HEK293T (cell line): ENCODE results near the gene CAMK2D.

ENCODE experiments used
- CTCF ChIA-PET: fragments of 350-600 bp; formaldehyde crosslinking; extraction: SDS; loops from one replicate; lab custom pipeline; 2021; ENCODE audit warnings: antibody characterized with exemption, inconsistent platforms; lab: Yijun Ruan, JAX
- POLR2A ChIA-PET: fragments of 350-600 bp; formaldehyde crosslinking; extraction: SDS; loops from one replicate; lab custom pipeline; 2020; ENCODE audit warnings: antibody characterized with exemption, inconsistent platforms; lab: Yijun Ruan, JAX
- DNase-seq: peaks from one replicate; pipeline ENCODE4 v3.0.0; 2012; ENCODE audit warnings: mixed read lengths; ENCODE audit errors: extremely low spot score
- ARNT ChIP-seq: fragments of 450-650 bp; IDR thresholded peaks from 2 replicates; pipeline ENCODE4 v1.6.1; 2017; ENCODE audit warnings: mild to moderate bottlenecking
- BHLHE40 ChIP-seq: fragments of 450-650 bp; IDR thresholded peaks from 2 replicates; pipeline ENCODE4 v1.6.1; 2016; ENCODE audit warnings: mild to moderate bottlenecking, moderate library complexity, borderline replicate concordance
- CTBP1 ChIP-seq: fragments of 450-650 bp; IDR thresholded peaks from 2 replicates; pipeline ENCODE4 v1.6.1; 2016; ENCODE audit warnings: borderline replicate concordance
- ELF4 ChIP-seq: fragments of 450-650 bp; IDR thresholded peaks from 2 replicates; pipeline ENCODE4 v1.6.1; 2017; ENCODE audit warnings: antibody characterized with exemption
- FOXA1 ChIP-seq: fragments of 450-650 bp; IDR thresholded peaks from 2 replicates; pipeline ENCODE4 v1.6.1; 2016; ENCODE audit warnings: mild to moderate bottlenecking
- FOXK2 ChIP-seq: fragments of 450-650 bp; IDR thresholded peaks from 2 replicates; pipeline ENCODE4 v1.6.1; 2016; ENCODE audit warnings: mild to moderate bottlenecking
- FOXM1 ChIP-seq: fragments of 450-650 bp; IDR thresholded peaks from 2 replicates; pipeline ENCODE4 v1.6.1; 2017; ENCODE audit warnings: mild to moderate bottlenecking, borderline replicate concordance
- HDGF ChIP-seq: fragments of 450-650 bp; IDR thresholded peaks from 2 replicates; pipeline ENCODE4 v1.6.1; 2017; ENCODE audit warnings: antibody characterized with exemption, borderline replicate concordance
- L3MBTL2 ChIP-seq: fragments of 450-650 bp; conservative IDR thresholded peaks from 2 replicates; pipeline ENCODE4 v1.6.1; 2016; ENCODE audit warnings: mild to moderate bottlenecking
- LEF1 ChIP-seq: fragments of 450-650 bp; IDR thresholded peaks from 2 replicates; pipeline ENCODE4 v1.6.1; 2017; ENCODE audit warnings: mild to moderate bottlenecking, borderline replicate concordance
- NFRKB ChIP-seq: fragments of 450-650 bp; IDR thresholded peaks from 2 replicates; pipeline ENCODE4 v1.6.1; 2016; ENCODE audit warnings: mild to moderate bottlenecking, moderate library complexity
- SP1 ChIP-seq: fragments of 450-650 bp; IDR thresholded peaks from 2 replicates; pipeline ENCODE4 v1.6.1; 2017
- SUZ12 ChIP-seq: fragments of 450-650 bp; IDR thresholded peaks from 2 replicates; pipeline ENCODE4 v1.6.1; 2016; ENCODE audit warnings: mild to moderate bottlenecking
- TARDBP ChIP-seq: fragments of 450-650 bp; IDR thresholded peaks from 2 replicates; pipeline ENCODE4 v1.6.1; 2016
- ZNF384 ChIP-seq: fragments of 450-650 bp; IDR thresholded peaks from 2 replicates; pipeline ENCODE4 v1.6.1; 2016
- TF ChIP-seq, protein P1 (sequence below): fragments of 450-650 bp; IDR thresholded peaks from 2 replicates; pipeline ENCODE4 v1.6.1; 2016

CAMK2D gene

GRCh38 chr4:113616443-113616842 lies 145.1 kb downstream of the CAMK2D start:
- no peak for DNase-seq
- TF ChIP-seq SUZ12, result no peak
- no peak for TF ChIP-seq FOXK2
- TF ChIP-seq CTBP1, result no peak
- TF ChIP-seq ZNF384, result no peak
- TF ChIP-seq ARNT, result no peak
- TF ChIP-seq SP1, result no peak
- TF ChIP-seq ELF4, result no peak
- TF ChIP-seq FOXM1, result no peak
- TF ChIP-seq TARDBP, result no peak
- no peak for TF ChIP-seq HDGF
- TF ChIP-seq NFRKB, result no peak
- TF ChIP-seq FOXA1, result no peak
- no peak for TF ChIP-seq BHLHE40
- no peak for TF ChIP-seq LEF1
- no peak for TF ChIP-seq L3MBTL2
- TF ChIP-seq, protein P1, sequence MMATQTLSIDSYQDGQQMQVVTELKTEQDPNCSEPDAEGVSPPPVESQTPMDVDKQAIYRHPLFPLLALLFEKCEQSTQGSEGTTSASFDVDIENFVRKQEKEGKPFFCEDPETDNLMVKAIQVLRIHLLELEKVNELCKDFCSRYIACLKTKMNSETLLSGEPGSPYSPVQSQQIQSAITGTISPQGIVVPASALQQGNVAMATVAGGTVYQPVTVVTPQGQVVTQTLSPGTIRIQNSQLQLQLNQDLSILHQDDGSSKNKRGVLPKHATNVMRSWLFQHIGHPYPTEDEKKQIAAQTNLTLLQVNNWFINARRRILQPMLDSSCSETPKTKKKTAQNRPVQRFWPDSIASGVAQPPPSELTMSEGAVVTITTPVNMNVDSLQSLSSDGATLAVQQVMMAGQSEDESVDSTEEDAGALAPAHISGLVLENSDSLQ, result no peak
- CTCF ChIA-PET, result no interaction called here
- POLR2A ChIA-PET, result no interaction called here

GRCh38 chr4:113614414-113614813 lies 147.1 kb downstream of the CAMK2D start:
- ChIA-PET CTCF (no interaction called here), POLR2A (no interaction called here)
- no peak for TF ChIP-seq FOXK2
- no peak for TF ChIP-seq L3MBTL2
- TF ChIP-seq TARDBP, result no peak
- TF ChIP-seq ELF4, result no peak
- TF ChIP-seq, protein P1, result no peak
- no peak for TF ChIP-seq CTBP1
- no peak for TF ChIP-seq SP1
- no peak for TF ChIP-seq HDGF
- TF ChIP-seq ZNF384, result no peak
- no peak for TF ChIP-seq LEF1
- no peak for TF ChIP-seq BHLHE40
- no peak for TF ChIP-seq NFRKB
- no peak for TF ChIP-seq FOXA1
- TF ChIP-seq SUZ12, result no peak
- TF ChIP-seq FOXM1, result no peak
- no peak for DNase-seq

- TF ChIP-seq CTBP1 (no peak), HDGF (no peak), TARDBP (no peak), SUZ12 (no peak), SP1 (no peak)
- no peak for DNase-seq
- ChIA-PET POLR2A (interaction anchor here (0.7 kb wide), 1 partner anchor 531 kb away, joined by 3 read pairs; no protein-coding TSS in a partner anchor), CTCF (interaction anchor here (0.6 kb wide), 1 partner anchor 31 kb away, joined by 3 read pairs; no protein-coding TSS in a partner anchor)
These were observed 148.0 kb downstream of the CAMK2D start for GRCh38 chr4:113613503-113613902.

DNA sequence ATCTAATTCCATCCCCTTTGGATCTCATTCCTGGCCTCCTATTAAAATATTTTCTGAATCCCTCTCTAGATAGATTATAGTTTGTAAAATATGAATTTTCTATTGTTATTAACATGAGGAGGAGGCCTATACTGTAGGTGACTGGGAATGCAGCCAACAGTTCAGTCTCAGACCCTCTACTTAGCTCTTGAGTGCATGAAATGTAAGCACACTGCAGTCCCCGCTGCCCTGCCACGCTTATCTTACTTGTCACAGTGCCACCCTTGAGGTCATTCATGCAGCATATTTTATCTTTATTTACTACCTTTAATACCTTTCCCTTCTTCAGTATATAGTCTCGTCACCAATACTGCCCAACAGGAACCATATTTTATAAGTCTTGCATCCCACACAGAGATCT lies 151.0 kb downstream of the CAMK2D start:
- ChIA-PET POLR2A (no interaction called here), CTCF (no interaction called here)
- no peak for DNase-seq
- TF ChIP-seq ZNF384 (no peak), LEF1 (no peak)

- no peak for DNase-seq
- ChIA-PET POLR2A (no interaction called here), CTCF (no interaction called here)
- no peak for TF ChIP-seq NFRKB
- no peak for TF ChIP-seq BHLHE40
- no peak for TF ChIP-seq CTBP1
- TF ChIP-seq SP1, result no peak
- TF ChIP-seq, protein P1, result no peak
- TF ChIP-seq ZNF384, result no peak
- TF ChIP-seq ARNT, result no peak
- no peak for TF ChIP-seq HDGF
- TF ChIP-seq SUZ12, result no peak
- TF ChIP-seq LEF1, result no peak
- TF ChIP-seq FOXA1, result no peak
- TF ChIP-seq ELF4, result no peak
- no peak for TF ChIP-seq TARDBP
- no peak for TF ChIP-seq L3MBTL2
- TF ChIP-seq FOXK2, result no peak
- no peak for TF ChIP-seq FOXM1
These were observed 153.5 kb downstream of the CAMK2D start for GRCh38 chr4:113607998-113608397.

GRCh38 chr4:113607147-113607720 lies 154.3 kb downstream of the CAMK2D start:
- ChIA-PET CTCF (no interaction called here), POLR2A (no interaction called here)
- TF ChIP-seq L3MBTL2, result no peak
- no peak for TF ChIP-seq NFRKB
- no peak for TF ChIP-seq SP1
- no peak for TF ChIP-seq FOXK2
- no peak for TF ChIP-seq FOXM1
- TF ChIP-seq SUZ12, result no peak
- no peak for TF ChIP-seq LEF1
- no peak for TF ChIP-seq BHLHE40
- no peak for TF ChIP-seq ZNF384
- no peak for DNase-seq
